Stimulated activated naive CD4-positive, alpha-beta T cell (primary cell): ENCODE results near the gene TLN1.

ENCODE experiments used
- DNase-seq, 6 experiments: peaks; one replicate each; lab custom pipeline; 2025; lab: John Stamatoyannopoulos, UW

The TLN1 gene

DNA sequence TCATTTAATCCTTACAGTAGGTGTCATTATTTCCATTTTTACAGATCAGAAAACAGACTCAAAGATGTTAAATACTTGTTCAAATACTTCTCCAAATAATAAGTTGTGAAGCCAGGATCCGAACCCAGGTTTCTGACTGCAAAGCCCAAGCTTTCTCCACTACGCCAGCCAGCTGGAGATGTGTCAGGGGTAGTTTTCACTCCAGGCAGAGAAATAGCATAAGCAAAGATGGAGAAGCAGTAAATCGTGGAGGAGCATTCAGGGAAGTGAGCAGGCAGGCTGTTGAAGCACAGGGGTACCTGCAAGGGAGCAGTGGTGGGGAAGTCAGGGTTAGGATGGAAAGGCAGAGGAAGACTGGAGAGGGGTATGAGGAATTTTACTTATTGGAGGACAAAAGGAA lies 2.9 kb downstream of the TLN1 start:
- no peak for DNase-seq

GRCh38 chr9:35728041-35728971 lies 3.7 kb downstream of the TLN1 start:
- peak in 2 of 6 experiments; percentile 16 to 32 for DNase-seq

DNA sequence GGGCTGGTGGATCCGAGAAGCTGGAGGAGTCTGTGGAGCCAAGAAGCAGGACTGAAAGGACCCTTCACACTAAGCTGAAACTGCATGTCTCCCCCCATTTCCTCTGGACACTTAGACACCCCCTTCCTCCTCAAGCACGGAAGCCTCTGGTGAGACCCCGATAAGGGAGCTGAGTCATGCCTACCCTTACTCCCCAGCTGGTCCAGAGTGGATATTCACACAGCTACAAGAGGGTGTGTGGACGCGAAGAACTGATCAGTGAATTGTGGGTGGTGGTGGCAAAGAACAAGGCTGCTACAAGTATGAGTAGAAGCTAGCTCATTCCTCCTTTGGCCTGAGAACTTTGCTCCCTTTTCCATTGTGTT lies 4.3 kb downstream of the TLN1 start:
- no peak for DNase-seq

DNA sequence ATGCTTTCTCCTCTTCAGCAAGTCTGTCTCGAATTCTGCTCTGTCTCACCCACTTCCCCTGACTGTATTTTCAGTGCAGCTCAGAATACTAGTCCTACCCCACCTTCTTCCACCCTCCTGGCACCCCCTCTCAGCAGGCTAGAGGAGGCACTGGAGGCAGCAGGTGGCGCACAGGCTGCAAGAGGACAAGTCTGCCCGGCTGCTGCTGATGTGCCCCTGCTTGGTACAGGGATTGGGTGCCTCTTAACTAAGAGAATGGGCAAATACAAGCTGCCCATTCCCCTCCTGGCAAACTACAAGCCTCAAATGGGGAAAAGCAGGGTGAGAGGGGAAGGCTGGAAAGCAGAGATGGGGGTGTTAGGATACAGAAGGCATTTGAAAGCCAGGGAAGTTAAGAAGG lies 5.1 kb downstream of the TLN1 start:
- peak; percentile 11 to 55 (median 24) for DNase-seq

DNA sequence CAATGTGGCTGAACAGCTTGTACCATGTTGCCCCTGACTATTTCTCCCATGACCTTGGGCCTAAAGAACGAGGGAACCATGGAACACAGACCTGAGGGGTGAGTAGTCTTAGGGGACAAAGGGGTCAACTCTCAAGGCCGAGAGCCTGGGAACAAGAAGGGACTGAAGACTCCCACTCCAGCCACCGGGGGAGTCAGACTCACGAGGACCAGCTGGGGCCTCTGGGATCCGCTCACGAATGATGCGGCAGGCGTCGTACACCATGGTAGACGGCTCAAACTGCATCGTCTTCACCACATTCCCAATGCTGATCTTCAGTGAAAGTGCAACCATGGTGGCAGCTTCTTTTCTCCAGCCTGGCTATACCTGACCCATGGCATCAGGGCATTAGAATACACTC lies 6.6 kb downstream of the TLN1 start:
- no peak for DNase-seq

- DNase-seq, result no peak
Observed at GRCh38 chr9:35723908-35724307, 8.1 kb downstream of the TLN1 start.

GRCh38 chr9:35723426-35723825 lies 8.6 kb downstream of the TLN1 start:
- no peak for DNase-seq

GRCh38 chr9:35719546-35719945 lies 12.4 kb downstream of the TLN1 start:
- DNase-seq, result no peak

GRCh38 chr9:35718721-35719511 lies 13.1 kb downstream of the TLN1 start:
- DNase-seq, result no peak

GRCh38 chr9:35717132-35717870 lies 14.7 kb downstream of the TLN1 start:
- DNase-seq, result no peak

- DNase-seq, result no peak
Observed at GRCh38 chr9:35716230-35716629, 15.8 kb downstream of the TLN1 start.

DNA sequence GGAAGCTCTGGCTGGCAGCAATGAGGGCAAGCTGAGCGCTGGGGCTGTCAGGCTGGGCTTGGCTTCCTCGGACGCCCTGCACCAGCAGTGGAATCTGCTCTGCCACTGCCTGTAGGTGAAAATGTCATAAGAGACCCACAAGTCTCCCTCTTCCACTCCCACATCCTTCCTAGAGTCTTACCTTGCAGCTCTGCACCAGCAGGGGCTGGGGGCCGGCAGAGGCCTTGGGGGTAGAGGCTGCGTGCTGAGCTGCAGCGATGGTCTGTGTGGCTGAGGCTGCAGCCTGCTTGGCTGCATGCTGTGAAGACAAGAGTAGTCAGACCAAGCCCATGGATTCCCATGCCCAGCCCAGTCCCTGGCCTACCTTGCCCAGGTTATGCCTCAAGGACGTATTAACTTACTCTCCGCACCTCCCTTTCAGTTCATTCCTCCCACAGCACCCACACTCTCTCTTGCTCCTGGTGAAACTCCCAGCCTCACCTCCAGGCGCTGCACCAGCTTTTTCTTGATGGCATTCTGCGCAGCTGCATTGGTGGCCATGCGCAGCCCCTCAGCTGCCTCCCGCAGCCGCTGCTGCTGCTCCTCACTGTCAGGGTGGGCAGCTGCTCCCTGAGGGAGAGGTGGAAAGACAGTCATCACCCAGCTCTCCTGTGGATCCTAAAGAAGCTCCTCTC lies 17.3 kb downstream of the TLN1 start:
- no peak for DNase-seq

DNA sequence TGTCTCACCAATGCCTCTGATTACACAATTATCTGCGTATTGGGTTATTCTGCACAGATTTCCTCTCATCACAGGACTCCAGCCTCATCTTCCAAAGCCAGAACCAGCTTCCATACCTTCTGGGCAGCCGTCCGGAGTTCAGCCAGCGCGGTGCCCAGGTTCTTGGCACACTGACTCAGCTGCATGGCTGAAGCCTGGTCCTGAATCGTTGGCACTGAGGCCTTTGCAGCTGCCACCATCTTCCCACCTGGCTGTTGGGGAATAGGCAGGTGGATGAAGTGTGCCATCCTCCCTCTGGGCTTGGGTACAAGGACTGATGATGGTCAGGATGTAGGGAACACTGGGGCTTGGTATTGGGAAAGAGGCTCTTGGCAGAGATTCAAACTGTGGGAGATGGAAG lies 17.9 kb downstream of the TLN1 start:
- DNase-seq, result no peak

DNA sequence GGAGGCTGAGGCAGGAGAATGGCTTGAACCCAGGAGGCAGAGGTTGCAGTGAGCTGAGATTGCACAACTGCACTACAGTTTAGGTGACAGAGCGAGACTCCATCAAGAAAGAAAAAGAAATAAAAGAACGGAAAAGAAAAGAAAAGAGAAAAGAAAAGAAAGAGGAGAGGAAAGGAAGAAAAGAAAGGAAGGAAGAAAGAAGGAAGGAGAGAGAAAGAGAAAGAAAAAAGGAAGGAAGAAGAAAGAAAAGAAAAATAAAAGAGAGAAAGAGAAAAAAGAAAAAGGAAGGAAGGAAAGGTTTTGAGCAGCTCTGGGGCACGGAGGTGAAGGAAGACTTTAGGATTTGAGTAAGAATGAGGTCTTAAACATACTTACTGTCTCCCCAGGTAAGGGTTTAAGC lies 18.4 kb downstream of the TLN1 start:
- no peak for DNase-seq

- no peak for DNase-seq
Observed at GRCh38 chr9:35712762-35713400, 19.1 kb downstream of the TLN1 start.

DNA sequence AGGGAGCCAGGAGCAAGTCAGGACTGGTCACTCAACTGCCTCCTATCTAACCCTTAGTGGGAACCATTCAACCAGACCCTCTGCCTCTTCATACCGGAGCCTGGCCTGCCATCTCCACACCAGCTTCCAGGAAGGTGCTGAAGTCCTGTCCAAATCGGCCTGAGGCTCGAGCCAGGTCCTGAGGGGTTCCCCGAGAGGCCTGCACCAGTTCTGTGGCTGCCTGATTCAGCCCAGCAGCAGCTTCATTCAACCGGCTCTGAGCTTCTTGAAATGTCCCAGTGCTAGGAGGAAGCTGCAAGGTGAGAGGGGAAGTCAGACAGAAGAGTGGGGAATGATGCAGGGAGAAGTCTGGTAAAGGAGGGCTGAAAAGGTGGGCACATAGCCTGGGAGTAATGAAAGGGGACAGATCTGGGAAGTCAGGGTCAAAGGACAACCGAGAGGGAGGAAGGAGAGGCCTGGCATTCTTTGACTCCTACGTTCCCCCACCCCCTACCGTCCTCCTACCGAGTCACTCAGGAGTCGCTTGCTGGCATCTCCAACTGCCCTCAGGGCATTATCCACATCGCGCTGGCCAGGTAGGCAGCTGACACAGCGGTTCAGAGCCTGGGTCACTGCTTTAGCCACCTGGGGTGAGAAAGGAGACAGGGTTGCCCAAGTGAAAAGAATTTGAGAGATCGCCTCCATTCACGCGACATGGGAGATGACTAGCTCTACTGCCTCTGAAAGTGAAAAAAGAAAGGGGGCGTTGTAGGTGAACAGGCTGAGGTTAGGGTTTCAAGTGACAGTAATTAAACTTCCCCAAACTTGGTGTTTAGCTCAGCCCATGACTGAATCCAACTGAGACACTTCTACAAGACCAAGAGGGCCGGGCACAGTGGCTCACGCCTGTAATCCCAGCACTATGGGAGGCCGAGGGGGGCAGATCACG lies 20.2 kb downstream of the TLN1 start:
- no peak for DNase-seq

- no peak for DNase-seq
Observed at GRCh38 chr9:35710818-35711500, 21.0 kb downstream of the TLN1 start.

DNA sequence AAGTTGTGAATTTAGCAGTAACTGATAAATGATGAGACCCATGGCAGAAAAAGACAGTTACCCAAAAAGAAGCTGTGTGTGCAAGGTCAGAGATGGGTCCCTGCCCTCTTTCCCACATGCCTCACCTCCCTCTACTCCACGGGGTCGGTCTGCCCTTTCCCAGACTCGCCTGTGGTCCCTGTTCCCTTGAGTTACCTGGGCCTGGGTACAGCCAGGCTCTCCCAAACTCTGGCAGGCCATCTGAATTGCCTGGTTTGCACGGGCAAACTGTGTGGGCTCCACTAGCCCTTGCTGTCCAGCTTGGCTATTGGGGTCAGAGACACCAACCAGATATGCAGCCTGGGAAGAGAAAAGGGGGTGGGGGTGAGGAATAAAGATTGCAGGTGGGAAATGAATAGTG lies 23.8 kb downstream of the TLN1 start:
- DNase-seq, result no peak

GRCh38 chr9:35706951-35707350 lies 25.0 kb downstream of the TLN1 start:
- DNase-seq, result no peak
